ENCODE results near the gene ANKRD10.
A peak's percentile ranks its signal among the peaks of the same experiment; 100 is the strongest.

The ANKRD10 gene

GRCh38 chr13:110914331-110915056, 375 bp downstream of the ANKRD10 start:
- peak in 5 of 6 experiments; percentile 62 to 85 (median 71) for DNase-seq

- DNase-seq: peak in 1 of 6 experiments; percentile 37
These were observed 863 bp downstream of the ANKRD10 start for GRCh38 chr13:110914081-110914330.

GRCh38 chr13:110913322-110914080, 1.4 kb downstream of the ANKRD10 start:
- DNase-seq: peak in 3 of 6 experiments; percentile 13 to 36 (median 20)

- no peak for DNase-seq
These were observed 2.2 kb downstream of the ANKRD10 start for GRCh38 chr13:110912651-110913051.

DNA sequence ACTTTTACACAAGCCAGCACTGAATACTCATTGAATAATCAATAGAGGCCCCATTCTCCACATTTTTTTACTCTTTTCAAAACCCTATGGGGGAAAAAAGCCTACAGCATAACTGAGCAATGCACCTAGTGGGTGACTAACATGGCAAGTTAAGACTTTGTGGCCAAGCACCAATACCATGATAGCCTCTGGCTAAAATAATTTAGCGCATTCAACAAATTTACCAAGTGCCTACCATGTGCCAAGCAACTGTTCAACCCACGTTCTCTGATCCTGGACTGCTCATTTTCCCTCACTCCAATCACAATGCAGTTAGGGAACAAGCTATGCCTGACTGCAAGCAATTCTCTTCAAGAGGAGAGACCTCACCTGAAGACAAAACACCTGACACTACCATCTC, 3.0 kb downstream of the ANKRD10 start:
- no peak for DNase-seq

DNA sequence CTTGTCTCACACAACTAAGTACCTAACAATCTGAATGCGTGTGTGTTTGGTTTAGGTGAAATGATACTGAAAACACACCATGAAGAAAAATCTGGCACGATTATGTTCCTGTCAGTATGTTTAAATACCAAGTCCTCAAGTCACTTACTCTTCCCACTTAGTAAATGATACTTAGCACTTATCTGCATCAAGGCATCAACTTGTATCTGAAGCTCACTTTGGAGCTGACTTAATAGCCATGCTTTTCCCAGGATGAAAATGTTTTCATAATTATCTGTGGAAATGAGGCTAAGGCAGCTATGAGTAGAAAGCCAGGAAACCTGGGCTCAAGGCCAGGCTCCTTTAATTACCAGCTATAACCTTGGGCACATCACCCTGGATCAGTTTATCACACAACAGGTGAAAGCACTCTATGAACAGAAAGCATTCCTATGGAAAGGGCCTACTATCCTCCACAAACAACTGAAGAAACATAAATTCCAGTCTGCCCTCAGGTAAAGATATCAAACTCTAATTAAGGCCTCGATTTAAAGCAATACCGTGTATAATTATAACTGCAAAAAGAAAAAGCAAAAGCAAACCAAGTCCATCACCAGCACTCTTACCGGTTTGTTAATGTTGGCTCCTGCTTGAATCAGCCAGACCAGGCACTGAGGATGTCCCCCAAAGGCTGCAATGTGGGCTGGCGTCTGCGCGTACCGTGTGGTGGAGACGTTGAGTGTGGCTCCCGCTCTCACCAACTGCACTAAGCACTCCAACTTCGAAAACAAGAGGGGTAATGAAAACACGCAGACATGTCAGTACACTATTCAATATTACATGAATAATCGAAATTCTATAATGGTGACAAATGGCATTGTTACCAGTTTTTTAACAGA, 4.6 kb downstream of the ANKRD10 start:
- DNase-seq: no peak

- no peak for DNase-seq
These were observed 6.6 kb downstream of the ANKRD10 start for GRCh38 chr13:110907951-110908898.

GRCh38 chr13:110907301-110907700, 7.6 kb downstream of the ANKRD10 start:
- no peak for DNase-seq

DNA sequence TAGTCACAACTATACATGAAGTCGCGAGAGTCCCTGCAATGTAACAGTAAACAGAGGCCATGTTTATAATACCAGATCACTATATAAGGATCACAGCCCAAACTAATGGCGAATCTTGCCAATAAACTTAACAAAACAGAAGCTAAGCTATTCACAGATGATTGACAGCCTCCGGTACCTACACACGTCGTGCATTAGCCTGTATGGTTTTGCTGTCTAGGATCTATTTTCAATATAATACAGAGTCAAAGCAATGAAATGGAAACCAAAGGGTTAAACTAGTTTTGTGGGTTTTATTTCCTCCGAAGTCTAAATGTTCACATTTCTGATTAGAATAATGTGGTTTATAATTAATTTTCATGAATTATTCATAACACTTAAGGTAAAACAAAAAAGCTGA, 10.1 kb downstream of the ANKRD10 start:
- DNase-seq: no peak

- no peak for DNase-seq
These were observed 12.5 kb downstream of the ANKRD10 start for GRCh38 chr13:110902370-110902769.

DNA sequence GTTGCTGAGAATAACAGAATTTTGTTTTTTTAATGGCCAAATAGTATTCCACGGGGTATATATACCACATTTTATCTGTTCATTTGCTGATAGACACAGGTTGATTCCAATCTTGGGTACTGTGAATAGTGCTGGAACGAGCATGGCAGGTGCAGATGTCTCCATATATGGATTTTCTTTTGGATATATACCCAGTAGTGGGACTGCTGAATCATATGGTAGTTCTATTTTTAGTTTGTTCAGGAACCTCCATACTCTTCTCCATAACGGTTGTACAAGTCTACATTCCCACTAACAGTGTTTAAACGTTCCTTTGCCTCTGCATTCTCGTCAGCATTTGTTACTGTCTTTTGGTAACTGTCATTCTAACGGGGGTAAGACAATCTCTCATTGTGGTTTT, 17.3 kb downstream of the ANKRD10 start:
- DNase-seq: no peak

GRCh38 chr13:110897014-110897413, 17.9 kb downstream of the ANKRD10 start:
- no peak for DNase-seq

DNA sequence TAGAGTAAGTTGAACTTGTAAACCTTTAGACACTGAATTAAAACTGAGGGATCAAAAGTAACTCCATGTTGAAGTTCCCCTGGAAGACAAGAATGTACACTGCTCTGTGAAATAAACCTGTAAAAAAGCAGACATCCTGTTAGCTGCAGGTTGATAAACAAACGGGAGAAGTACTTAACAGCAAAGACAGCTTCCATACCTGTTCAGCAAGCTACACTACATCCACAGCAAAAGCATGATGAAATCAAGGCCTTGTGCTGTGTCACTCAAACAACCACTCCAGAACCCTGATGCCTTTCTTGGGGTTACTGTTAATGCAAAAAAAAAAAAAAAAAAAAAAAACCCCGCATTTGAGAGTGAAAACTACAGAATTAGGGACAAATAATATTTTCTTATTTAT, 20.8 kb downstream of the ANKRD10 start:
- DNase-seq: no peak

DNA sequence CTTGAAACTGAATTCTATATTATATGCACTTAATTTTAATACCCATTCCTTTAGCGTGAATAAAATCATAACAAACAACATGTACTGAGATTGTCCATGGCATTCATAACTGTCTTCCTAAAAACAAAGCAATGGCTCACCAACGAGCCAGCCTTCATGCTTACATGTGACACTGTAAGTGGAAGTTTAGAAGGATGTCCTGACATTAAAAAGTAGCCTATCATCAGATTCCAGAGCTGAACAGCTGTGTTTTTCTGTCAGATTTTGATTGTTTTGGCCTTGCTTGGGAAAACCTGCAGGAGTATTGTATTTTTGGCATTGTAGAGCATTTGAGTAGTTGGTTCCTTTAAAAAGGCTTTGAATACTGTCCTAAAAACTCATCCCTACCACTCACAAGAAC, 21.3 kb downstream of the ANKRD10 start:
- DNase-seq: no peak

DNA sequence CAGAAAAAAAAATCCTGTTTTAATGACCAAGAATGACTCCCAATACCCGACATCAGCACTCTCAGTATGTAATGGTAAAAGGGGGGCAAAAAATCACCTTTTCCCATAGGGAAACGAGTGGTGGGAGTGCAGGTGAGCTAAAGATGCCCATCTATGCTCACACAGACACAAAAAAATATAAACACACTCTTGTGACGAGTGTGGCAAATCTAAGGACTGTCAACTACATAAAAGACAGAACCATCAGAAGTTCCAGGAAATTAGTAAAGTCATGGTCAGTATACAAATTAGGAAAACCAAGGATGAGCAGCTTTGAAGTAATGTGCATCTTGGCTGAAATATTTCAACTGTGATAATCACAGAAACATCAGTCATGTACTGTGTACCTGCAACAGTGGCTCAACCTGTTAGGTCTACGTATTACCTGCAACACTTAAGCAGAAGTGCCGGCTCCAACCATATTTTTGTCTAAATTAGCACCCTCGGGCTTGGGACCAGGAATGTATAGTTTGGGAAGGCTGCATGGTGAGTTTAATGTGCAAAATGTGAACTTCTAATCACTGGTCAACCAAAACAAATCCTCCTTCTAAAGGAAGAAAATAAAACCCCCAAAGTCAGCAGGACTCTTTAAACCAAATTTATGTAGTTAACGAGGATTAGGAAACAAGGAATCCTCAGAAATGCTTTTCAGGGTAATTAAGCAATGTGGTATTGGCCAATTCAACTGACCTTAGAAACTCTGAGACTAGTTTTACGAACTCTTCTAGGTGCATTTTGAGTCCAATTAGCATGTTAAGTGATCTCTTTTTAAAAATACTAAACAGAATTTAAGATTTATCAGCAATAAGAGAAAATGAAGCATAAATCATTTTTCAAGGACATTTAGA, 24.3 kb downstream of the ANKRD10 start:
- DNase-seq: no peak

- DNase-seq: no peak
These were observed 26.5 kb downstream of the ANKRD10 start for GRCh38 chr13:110888390-110888789.

DNA sequence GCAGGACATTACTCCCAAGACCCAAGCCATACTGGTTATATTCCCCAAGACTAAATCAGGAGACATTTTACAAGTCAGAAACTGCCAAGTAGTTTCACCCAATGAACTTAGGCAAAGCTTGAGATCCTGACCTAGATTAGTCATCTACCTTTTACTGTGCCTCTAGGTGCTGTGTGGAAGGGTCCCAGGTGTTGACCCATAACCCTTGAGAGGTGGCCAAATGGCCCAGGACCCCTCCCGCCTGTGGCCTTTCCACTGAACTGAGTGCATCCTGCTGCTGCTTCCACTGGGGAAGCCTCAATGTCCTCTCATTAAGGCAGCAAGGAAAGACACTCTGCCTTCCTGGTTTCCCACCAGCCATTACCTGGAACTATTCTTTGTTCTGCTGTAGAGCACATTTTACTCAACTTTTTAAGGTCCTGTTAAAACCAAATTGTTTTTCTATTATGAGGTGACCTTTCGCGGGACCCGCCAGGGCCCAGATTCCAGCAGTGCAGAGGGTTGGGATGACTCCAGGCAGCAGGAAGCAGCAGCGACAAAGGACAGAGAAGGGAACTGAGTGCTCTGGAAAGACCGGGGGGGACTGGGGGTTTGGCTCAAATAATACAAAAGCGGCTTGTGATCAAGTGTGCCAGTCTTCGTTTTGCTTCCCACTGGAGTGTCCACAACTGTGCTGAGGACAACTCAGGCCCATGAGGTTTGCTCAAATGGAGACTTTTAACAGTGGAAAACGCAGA, 27.1 kb downstream of the ANKRD10 start:
- no peak for DNase-seq

- DNase-seq: no peak
These were observed 27.8 kb downstream of the ANKRD10 start for GRCh38 chr13:110886870-110887596.

GRCh38 chr13:110885966-110886869, 28.7 kb downstream of the ANKRD10 start:
- no peak for DNase-seq

Measured in stimulated activated naive CD4-positive, alpha-beta T cell (primary cell).